Omental fat pad (tissue), 4 donors: ENCODE results near the gene SIL1. TPM values are rescaled to one million over a fixed set of nuclear protein-coding genes. Genes with fewer than 3 reads are reported as not detected.

Experiments used
- ATAC-seq: fragments of 150-250 bp; one replicate; pipeline ENCODE4 v1.9.1; 2016; ENCODE audit warnings: mild to moderate bottlenecking, moderate library complexity; ENCODE audit not compliant: low FRiP score
- DNase-seq: peaks from one replicate; pipeline ENCODE4 v3.0.0-alpha.2; 2019; ENCODE audit warnings: low spot score
- total RNA-seq, 4 donors: library from RNA; depleted of rRNA; stranded (reverse); fragments of >200 nt; gene quantifications; one replicate each; pipeline ENCODE4 v1.1.0, GENCODE V29; 2016
- TF ChIP-seq, protein P1 (sequence below), 3 donors: fragments of 450-650 bp; IDR thresholded peaks; one replicate each; pipeline ENCODE4 v1.5.1; 2016 to 2017; ENCODE audit warnings: antibody characterized with exemption in 3 of 3, mild to moderate bottlenecking in 3 of 3, moderate library complexity in 2 of 3

Gene SIL1
- total RNA-seq, 4 donors from 2014 or later = 34.7 to 66.0 (median 38.9) TPM

- TF ChIP-seq, protein P1, sequence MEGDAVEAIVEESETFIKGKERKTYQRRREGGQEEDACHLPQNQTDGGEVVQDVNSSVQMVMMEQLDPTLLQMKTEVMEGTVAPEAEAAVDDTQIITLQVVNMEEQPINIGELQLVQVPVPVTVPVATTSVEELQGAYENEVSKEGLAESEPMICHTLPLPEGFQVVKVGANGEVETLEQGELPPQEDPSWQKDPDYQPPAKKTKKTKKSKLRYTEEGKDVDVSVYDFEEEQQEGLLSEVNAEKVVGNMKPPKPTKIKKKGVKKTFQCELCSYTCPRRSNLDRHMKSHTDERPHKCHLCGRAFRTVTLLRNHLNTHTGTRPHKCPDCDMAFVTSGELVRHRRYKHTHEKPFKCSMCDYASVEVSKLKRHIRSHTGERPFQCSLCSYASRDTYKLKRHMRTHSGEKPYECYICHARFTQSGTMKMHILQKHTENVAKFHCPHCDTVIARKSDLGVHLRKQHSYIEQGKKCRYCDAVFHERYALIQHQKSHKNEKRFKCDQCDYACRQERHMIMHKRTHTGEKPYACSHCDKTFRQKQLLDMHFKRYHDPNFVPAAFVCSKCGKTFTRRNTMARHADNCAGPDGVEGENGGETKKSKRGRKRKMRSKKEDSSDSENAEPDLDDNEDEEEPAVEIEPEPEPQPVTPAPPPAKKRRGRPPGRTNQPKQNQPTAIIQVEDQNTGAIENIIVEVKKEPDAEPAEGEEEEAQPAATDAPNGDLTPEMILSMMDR (IDR thresholded peaks at IDR 0.05) = no peak
- DNase-seq (no peak), ATAC-seq (no peak)
Observed at GRCh38 chr5:139158791-139159190, 39.4 kb downstream of the SIL1 start.

DNA sequence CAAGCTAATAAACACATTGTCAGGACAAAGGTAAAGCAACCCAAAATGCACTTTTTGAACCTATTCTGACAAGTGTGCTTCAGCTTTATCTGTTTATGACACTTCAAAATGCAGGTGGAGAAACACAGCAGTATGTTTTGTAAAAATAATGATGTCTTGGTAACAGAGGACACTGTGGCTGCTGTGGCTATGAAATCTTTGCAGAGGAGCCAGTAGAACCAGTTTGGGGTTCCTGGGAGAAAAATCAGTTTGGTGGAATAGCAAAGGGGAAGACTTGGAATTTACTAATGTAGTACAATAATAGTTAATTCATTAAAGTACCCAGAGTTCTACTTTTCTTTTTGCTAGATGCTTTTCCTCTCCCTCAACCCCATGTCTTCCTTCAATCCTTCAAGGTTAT, 40.6 kb downstream of the SIL1 start:
- no peak for ATAC-seq
- DNase-seq = no peak
- TF ChIP-seq, protein P1 (IDR thresholded peaks at IDR 0.05) = no peak

DNA sequence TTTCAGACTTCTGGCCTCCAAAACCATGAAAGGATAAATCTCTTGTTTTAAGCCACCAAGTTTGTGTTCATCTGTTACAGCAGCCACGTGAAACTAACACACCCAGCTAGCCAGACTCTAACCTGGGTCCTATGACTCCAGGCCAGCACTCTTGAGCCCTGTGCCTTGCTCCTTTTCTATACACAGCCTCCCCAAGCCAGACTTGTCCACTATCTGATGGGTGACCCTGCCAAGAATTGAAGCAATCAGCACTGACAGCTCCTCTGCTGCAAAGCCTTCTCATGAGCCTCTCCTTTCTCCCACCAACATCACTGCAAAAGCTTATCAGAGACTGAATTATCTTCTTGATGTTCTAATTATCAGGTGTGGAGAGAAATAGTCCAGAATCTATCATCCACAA, 41.4 kb downstream of the SIL1 start:
- TF ChIP-seq, protein P1 (IDR thresholded peaks at IDR 0.05) = no peak
- ATAC-seq (no peak), DNase-seq (no peak)

- ATAC-seq (no peak), DNase-seq (no peak)
- TF ChIP-seq, protein P1 (IDR thresholded peaks at IDR 0.05) = no peak
Observed at GRCh38 chr5:139155333-139155732, 42.8 kb downstream of the SIL1 start.

DNA sequence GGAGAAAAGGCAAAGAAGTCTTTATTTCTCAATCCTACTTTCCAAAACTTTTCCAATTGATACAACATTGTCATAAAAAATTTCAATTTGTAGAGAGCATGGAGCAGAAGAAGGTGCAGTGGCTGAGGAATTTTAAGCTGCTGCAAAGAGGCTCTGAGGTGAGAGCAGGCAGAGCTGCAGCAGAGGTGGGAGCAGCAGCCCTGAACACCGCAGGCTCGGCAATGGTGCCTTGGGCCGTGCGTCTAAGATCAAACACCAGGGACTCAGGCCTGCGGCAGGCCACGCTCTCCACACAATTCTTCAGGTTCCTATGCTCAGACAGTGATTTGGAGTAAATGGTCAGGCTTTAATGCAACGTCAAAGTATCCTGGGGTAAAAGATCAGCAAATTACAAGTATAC, 46.3 kb downstream of the SIL1 start:
- TF ChIP-seq, protein P1 (IDR thresholded peaks at IDR 0.05) = no peak
- DNase-seq (no peak), ATAC-seq (no peak)

DNA sequence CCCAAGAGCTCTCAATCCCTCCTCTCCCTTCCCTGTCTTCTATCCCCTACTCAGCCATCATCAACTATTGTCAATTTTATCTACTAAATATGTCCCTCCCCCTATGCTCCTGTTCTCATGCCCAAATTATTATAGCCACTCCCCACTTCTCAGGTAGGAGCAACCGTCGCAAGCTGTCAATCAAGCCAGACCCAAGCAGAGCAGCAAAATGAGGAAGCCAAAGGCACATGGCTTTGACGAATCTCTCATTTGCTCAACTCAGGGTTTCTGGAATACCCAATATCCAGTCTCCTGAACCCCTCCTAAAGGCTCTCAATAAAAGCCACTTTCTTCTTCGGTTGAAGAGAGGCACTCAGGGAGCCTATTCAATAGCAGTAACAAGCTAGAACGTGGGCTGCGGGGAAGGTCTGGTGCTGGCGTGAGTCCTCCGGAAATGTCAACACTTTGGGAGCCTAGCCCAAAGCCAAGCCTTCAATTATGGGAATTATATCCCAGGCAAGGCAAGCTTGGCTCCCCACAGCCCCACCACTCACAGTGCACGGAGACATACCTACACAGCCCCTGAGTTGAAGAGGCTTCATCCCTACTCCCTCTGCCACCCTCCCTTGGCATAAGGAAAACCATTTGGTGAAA, 47.7 kb downstream of the SIL1 start:
- no peak for ATAC-seq
- TF ChIP-seq, protein P1 (IDR thresholded peaks at IDR 0.05) = no peak
- DNase-seq = no peak

DNA sequence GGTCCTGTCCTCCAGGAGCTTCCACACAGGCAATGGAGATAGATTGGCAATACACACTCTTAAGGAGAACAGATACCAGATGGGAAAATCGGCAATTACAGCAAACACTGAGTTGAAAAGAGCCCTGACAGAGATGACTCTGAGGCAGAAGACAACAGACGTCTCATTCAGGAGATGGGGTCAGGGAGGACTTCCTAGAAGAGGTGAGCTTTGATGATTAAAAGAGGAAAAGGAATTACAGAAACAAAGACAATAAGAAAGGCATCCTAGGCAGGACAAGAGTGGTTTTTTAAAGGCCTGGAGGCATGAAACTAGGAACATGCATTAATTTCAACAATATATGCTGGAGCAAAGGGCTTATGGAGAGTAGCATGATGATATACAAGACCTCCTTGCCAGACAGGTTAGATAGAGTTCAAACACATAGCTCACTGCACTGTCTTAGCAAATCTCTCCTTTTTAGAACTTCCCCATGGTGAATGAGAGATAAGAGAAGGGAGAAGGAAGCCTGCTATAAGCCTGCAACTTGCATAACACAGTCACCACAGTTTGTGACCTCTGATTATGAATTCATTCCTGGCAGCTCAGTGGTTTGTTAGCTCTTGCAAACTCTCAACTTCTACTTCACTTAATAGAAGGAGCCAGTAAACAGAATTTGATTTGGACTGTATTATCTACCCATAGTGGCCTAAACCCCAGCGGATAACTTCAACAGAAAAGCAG, 48.5 kb downstream of the SIL1 start:
- ATAC-seq (no peak), DNase-seq (no peak)
- TF ChIP-seq, protein P1 (IDR thresholded peaks at IDR 0.05) = no peak
